AG09309 (cell line): ENCODE results near the gene SORCS3.

Source experiments
- DNase-seq: peaks from one replicate; pipeline ENCODE4 v3.0.0-alpha.2; 2010; ENCODE audit warnings: low read depth
- H3K4me3 ChIP-seq: 2 replicates; pipeline ENCODE4 v1.5.1; 2011; ENCODE audit warnings: mild to moderate bottlenecking, low read depth, low read length, moderate library complexity; ENCODE audit not compliant: control insufficient read depth
- TF ChIP-seq, protein P1 (sequence below): IDR thresholded peaks from 2 replicates; pipeline ENCODE4 v1.5.1; 2011; ENCODE audit warnings: mild to moderate bottlenecking, low read depth, low read length, inconsistent platforms; ENCODE audit not compliant: insufficient read depth, control insufficient read depth; ENCODE audit errors: missing control alignments

The SORCS3 gene

GRCh38 chr10:104907521-104907920 is 266.4 kb downstream of the SORCS3 start:
- DNase-seq, result no peak
- TF ChIP-seq, protein P1, sequence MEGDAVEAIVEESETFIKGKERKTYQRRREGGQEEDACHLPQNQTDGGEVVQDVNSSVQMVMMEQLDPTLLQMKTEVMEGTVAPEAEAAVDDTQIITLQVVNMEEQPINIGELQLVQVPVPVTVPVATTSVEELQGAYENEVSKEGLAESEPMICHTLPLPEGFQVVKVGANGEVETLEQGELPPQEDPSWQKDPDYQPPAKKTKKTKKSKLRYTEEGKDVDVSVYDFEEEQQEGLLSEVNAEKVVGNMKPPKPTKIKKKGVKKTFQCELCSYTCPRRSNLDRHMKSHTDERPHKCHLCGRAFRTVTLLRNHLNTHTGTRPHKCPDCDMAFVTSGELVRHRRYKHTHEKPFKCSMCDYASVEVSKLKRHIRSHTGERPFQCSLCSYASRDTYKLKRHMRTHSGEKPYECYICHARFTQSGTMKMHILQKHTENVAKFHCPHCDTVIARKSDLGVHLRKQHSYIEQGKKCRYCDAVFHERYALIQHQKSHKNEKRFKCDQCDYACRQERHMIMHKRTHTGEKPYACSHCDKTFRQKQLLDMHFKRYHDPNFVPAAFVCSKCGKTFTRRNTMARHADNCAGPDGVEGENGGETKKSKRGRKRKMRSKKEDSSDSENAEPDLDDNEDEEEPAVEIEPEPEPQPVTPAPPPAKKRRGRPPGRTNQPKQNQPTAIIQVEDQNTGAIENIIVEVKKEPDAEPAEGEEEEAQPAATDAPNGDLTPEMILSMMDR, result no peak
- no peak overlapping the region for H3K4me3 ChIP-seq

DNA sequence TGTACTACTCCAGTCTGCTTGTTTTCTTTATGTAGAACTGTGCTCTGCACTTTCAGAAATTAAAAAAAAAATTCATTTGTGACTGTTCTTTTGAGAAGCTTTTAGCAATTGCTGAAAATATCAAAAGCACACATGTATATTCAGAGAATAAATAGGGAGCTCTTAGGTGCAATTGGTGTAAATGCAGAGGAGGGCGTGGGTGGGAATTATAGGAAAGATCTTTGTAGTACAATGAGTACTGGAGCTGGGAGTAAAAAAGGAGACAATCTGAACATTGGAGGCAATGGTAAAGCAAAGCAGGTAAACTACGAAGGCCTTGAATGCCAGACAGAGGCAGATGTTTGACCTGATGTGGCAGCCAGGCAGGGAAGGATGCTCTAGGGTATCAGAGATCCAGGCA is 267.5 kb downstream of the SORCS3 start:
- H3K4me3 ChIP-seq, result no peak overlapping the region
- TF ChIP-seq, protein P1, result no peak
- no peak for DNase-seq

DNA sequence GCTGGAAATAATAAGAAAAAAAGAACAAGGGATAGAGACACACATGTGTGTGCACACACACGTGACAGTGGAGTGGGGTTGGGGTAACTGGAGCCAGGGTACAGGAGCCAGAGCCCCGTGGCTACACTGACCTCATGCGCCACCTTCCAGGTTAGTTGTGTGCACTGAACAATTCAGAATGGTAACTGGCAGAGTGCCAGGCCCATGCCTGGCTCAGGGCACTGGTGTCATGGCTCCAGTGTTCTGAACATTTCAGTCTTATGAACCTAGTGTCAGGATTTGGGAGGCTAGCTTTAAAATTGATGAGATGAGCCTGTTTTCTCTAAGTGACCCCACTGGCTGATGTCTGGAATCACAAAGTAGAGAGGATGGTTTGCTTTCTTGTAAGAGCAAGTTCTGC is 269.6 kb downstream of the SORCS3 start:
- no peak overlapping the region for H3K4me3 ChIP-seq
- TF ChIP-seq, protein P1, result no peak
- DNase-seq, result no peak

DNA sequence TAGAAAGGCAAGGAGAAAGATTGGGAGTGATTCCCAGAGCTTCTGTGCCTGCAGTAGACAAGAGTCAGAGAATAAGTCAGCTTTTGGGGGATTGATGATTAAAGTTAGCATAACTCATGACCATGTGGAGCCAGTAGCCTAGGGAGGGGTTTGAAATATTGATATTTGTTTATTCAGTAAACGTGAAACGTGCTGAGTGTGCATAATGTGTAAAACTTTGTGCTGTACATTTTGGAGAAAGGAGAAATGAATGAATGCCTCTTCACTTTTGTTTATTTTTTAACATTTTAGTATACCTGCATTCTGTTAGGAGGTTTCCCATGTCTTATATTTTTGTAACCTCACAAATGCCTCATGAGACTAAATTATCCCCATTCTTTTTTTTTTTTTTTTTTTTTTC is 272.3 kb downstream of the SORCS3 start:
- no peak for DNase-seq
- TF ChIP-seq, protein P1, result no peak
- no peak overlapping the region for H3K4me3 ChIP-seq

GRCh38 chr10:104920476-104920875 is 279.4 kb downstream of the SORCS3 start:
- H3K4me3 ChIP-seq, result no peak overlapping the region
- DNase-seq, result no peak
- TF ChIP-seq, protein P1, result no peak

GRCh38 chr10:104921763-104922162 is 280.7 kb downstream of the SORCS3 start:
- no peak for DNase-seq
- no peak overlapping the region for H3K4me3 ChIP-seq
- TF ChIP-seq, protein P1, result no peak

DNA sequence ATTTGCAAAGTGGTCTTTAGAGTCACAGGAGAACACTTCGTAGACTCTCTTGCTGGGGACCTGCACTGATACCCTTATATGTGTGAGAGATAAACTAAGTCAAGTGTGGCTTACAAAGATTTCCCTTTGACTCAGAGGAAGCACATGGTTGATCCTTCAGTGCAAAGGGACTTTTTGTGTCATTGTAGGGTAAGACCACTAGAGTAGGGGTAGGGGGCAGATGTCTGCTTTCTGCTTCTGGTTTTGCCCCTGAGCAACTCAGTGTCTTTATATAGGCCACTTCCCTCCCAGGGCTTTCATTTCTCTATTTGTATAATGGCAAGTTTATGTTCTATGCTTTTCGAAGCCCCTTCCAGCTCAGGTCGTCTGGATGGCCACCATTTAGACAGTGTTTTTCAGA is 281.7 kb downstream of the SORCS3 start:
- no peak for DNase-seq
- H3K4me3 ChIP-seq, result no peak overlapping the region
- TF ChIP-seq, protein P1, result no peak
